PC-3 (cell line): Measurements from ENCODE around the gene AK1. TPM values are rescaled to one million over a fixed set of nuclear protein-coding genes. Genes with fewer than 3 reads are reported as not detected.

Source experiments
- ATAC-seq: fragments of 200-7000 bp; cut with Tn5 transposase; 2 replicates; pipeline ENCODE4 v1.9.1; 2020; ENCODE audit warnings: mild to moderate bottlenecking, moderate library complexity
- BruUV-seq: library from RNA; stranded (reverse); fragments of 400-500 nt; replicated peaks from 2 replicates; lab custom pipeline; 2021; lab: Mats Ljungman, UMichigan
- CTCF ChIA-PET: fragments of 300-600 bp; sonication (Branson Sonifier 250); formaldehyde crosslinking; loops from one replicate; lab custom pipeline; 2022; ENCODE audit warnings: antibody characterized with exemption; lab: Charles Lee
- POLR2A ChIA-PET: fragments of 300-600 bp; sonication (Branson Sonifier 250); formaldehyde crosslinking; loops from one replicate; lab custom pipeline; 2022; ENCODE audit warnings: antibody characterized with exemption; ENCODE audit not compliant: unreplicated experiment; lab: Charles Lee
- DNase-seq: peaks from one replicate; pipeline ENCODE4 v3.0.0-alpha.2; 2015
- H2AFZ ChIP-seq: fragments of 300-600 bp; sonication (generic); 2 replicates; pipeline ENCODE4 v1.6.0; 2016; ENCODE audit warnings: antibody characterized with exemption, low read length
- H3F3A ChIP-seq: fragments of 300-600 bp; sonication (generic); one replicate; pipeline ENCODE4 v1.6.0; 2017; ENCODE audit warnings: antibody characterized with exemption, low read length, control low read depth, mild to moderate bottlenecking; ENCODE audit not compliant: unreplicated experiment
- H3K27ac ChIP-seq: fragments of 300-600 bp; sonication (generic); 2 replicates; pipeline ENCODE4 v1.5.1; 2016; ENCODE audit warnings: mild to moderate bottlenecking, low read length
- H3K27me3 ChIP-seq: fragments of 300-600 bp; sonication (generic); 2 replicates; pipeline ENCODE4 v1.6.1; 2016; ENCODE audit warnings: low read length, mixed read lengths
- H3K36me3 ChIP-seq: fragments of 300-600 bp; sonication (generic); 2 replicates; pipeline ENCODE4 v1.6.1; 2016; ENCODE audit warnings: low read depth, mixed run types, low read length, mixed read lengths
- H3K4me1 ChIP-seq: fragments of 300-600 bp; sonication (generic); 2 replicates; pipeline ENCODE4 v1.5.1; 2016; ENCODE audit warnings: low read length; ENCODE audit not compliant: insufficient read depth
- H3K4me2 ChIP-seq: fragments of 300-600 bp; sonication (generic); 2 replicates; pipeline ENCODE4 v1.6.0; 2016; ENCODE audit warnings: low read length
- H3K4me3 ChIP-seq: fragments of 300-600 bp; sonication (generic); 2 replicates; pipeline ENCODE4 v1.5.1; 2016; ENCODE audit warnings: mild to moderate bottlenecking, low read length, mixed read lengths
- H3K79me2 ChIP-seq: fragments of 300-600 bp; sonication (generic); 2 replicates; pipeline ENCODE4 v1.6.1; 2017; ENCODE audit warnings: low read length, mixed read lengths
- H3K9ac ChIP-seq: fragments of 300-600 bp; sonication (generic); 2 replicates; pipeline ENCODE4 v1.6.0; 2016; ENCODE audit warnings: mild to moderate bottlenecking, low read length
- H3K9me2 ChIP-seq: fragments of 300-600 bp; sonication (generic); replicated peaks from 2 replicates; pipeline ENCODE4 v1.6.1; 2016; ENCODE audit warnings: mixed run types, low read length, mixed read lengths
- H3K9me3 ChIP-seq: fragments of 300-600 bp; sonication (generic); 2 replicates; pipeline ENCODE4 v1.6.1; 2016; ENCODE audit warnings: low read length, mixed read lengths
- H4K20me1 ChIP-seq: fragments of 300-600 bp; sonication (generic); 2 replicates; pipeline ENCODE4 v1.6.1; 2016; ENCODE audit warnings: low read length, mixed read lengths
- CTCF ChIP-seq: fragments of 300-600 bp; sonication (generic); conservative IDR thresholded peaks from 2 replicates; pipeline ENCODE4 v1.5.1; 2017; ENCODE audit warnings: antibody characterized with exemption, low read depth, mild to moderate bottlenecking, low read length
- EZH2 ChIP-seq: fragments of 300-600 bp; sonication (generic); IDR thresholded peaks from one replicate; pipeline ENCODE4 v1.6.1; 2017; ENCODE audit warnings: antibody characterized with exemption, mild to moderate bottlenecking, low read length; ENCODE audit not compliant: unreplicated experiment
- EZH2phosphoT487 ChIP-seq: fragments of 300-600 bp; sonication (generic); IDR thresholded peaks from 2 replicates; pipeline ENCODE4 v1.6.1; 2018; ENCODE audit warnings: mild to moderate bottlenecking, antibody characterized with exemption, low read length, borderline replicate concordance
- intact Hi-C: fragments of 100-400 bp; cut with micrococcal nuclease; formaldehyde crosslinking; loops from 2 replicates; pipeline ENCODE4 v1.9.0; 2023
- total RNA-seq: library from RNA; depleted of rRNA; stranded (reverse); fragments of >200 nt; gene quantifications from 2 replicates; pipeline ENCODE4 v1.2.3, GENCODE V29; 2014

The AK1 gene
- total RNA-seq, 1 experiment from 2014 or later = 79.1 TPM

- H3K27me3 ChIP-seq = no peaks in the 10 kb centered on the region
- no peak for ATAC-seq
- no peaks in the 10 kb centered on the region for H3F3A ChIP-seq
- H3K27ac ChIP-seq = no peak overlapping the region
- no peaks in the 10 kb centered on the region for H3K36me3 ChIP-seq
- no peaks in the 10 kb centered on the region for H3K9me2 ChIP-seq
- intact Hi-C loops = no loop called here
- POLR2A ChIA-PET = no interaction called here
- H2AFZ ChIP-seq = no peak overlapping the region
- 0 out of 2 replicates have a peak, but pooled peaks cover 7% of the 10 kb centered on the region for H3K9me3 ChIP-seq
- no TSS peak for BruUV-seq
- no peaks in the 10 kb centered on the region for H3K79me2 ChIP-seq
- H3K4me1 ChIP-seq = no peaks in the 10 kb centered on the region
- no peak overlapping the region for H3K4me3 ChIP-seq
- TF ChIP-seq CTCF = no peak
- TF ChIP-seq EZH2phosphoT487 = no peak
- TF ChIP-seq EZH2 = no peak
- H3K4me2 ChIP-seq = no peak overlapping the region
- no peaks in the 10 kb centered on the region for H4K20me1 ChIP-seq
- CTCF ChIA-PET = no interaction called here
- no peak for DNase-seq
- H3K9ac ChIP-seq = no peak overlapping the region
Measured at GRCh38 chr9:127852829-127853228, 24.6 kb downstream of the AK1 start.

GRCh38 chr9:127850286-127850830 lies 27.1 kb downstream of the AK1 start:
- Histone ChIP-seq H3K27me3 (no peaks in the 10 kb centered on the region), H3K9me3 (0 out of 2 replicates have a peak, but pooled peaks cover 7% of the 10 kb centered on the region), H3K27ac (no peak overlapping the region), H3K4me2 (no peak overlapping the region), H3K9me2 (no peaks in the 10 kb centered on the region), H3K9ac (no peak overlapping the region), H2AFZ (no peak overlapping the region), H3K4me3 (no peak overlapping the region), H4K20me1 (no peaks in the 10 kb centered on the region), H3K4me1 (no peaks in the 10 kb centered on the region), H3K36me3 (no peaks in the 10 kb centered on the region), H3K79me2 (no peaks in the 10 kb centered on the region), H3F3A (no peaks in the 10 kb centered on the region)
- TF ChIP-seq EZH2 (no peak), CTCF (no peak), EZH2phosphoT487 (no peak)
- ChIA-PET CTCF (no interaction called here), POLR2A (interaction anchor here (0.7 kb wide), 1 partner anchor 155 kb away, joined by 9 read pairs; no protein-coding TSS in a partner anchor)
- intact Hi-C loops = no loop called here
- no TSS peak for BruUV-seq
- no peak for DNase-seq
- no peak for ATAC-seq

- no peak overlapping the region for H3K4me2 ChIP-seq
- no peaks in the 10 kb centered on the region for H3K9me2 ChIP-seq
- intact Hi-C loops = no loop called here
- no peaks in the 10 kb centered on the region for H4K20me1 ChIP-seq
- H3K36me3 ChIP-seq = no peaks in the 10 kb centered on the region
- no peaks in the 10 kb centered on the region for H3K79me2 ChIP-seq
- no peak overlapping the region for H3K4me3 ChIP-seq
- ChIA-PET CTCF (no interaction called here), POLR2A (no interaction called here)
- H3K27me3 ChIP-seq = no peaks in the 10 kb centered on the region
- BruUV-seq = no TSS peak
- no peak overlapping the region for H3K27ac ChIP-seq
- 0 out of 2 replicates have a peak, but pooled peaks cover 7% of the 10 kb centered on the region for H3K9me3 ChIP-seq
- no peaks in the 10 kb centered on the region for H3F3A ChIP-seq
- DNase-seq (no peak), ATAC-seq (no peak)
- no peak overlapping the region for H3K9ac ChIP-seq
- TF ChIP-seq CTCF = no peak
- no peak for TF ChIP-seq EZH2phosphoT487
- no peak for TF ChIP-seq EZH2
- no peak overlapping the region for H2AFZ ChIP-seq
- H3K4me1 ChIP-seq = no peaks in the 10 kb centered on the region
Measured at GRCh38 chr9:127848756-127849504, 28.5 kb downstream of the AK1 start.
